ENCODE results near the gene PATL2.

- no peak for TF ChIP-seq CTCF (IDR thresholded peaks at IDR 0.05)
- TF ChIP-seq POLR2A (IDR thresholded peaks at IDR 0.05) = no peak
Observed at GRCh38 chr15:44666210-44667038, 44.7 kb downstream of the PATL2 start.
